Measurements from ENCODE around the gene ZNF8.

- TF ChIP-seq, protein P1, sequence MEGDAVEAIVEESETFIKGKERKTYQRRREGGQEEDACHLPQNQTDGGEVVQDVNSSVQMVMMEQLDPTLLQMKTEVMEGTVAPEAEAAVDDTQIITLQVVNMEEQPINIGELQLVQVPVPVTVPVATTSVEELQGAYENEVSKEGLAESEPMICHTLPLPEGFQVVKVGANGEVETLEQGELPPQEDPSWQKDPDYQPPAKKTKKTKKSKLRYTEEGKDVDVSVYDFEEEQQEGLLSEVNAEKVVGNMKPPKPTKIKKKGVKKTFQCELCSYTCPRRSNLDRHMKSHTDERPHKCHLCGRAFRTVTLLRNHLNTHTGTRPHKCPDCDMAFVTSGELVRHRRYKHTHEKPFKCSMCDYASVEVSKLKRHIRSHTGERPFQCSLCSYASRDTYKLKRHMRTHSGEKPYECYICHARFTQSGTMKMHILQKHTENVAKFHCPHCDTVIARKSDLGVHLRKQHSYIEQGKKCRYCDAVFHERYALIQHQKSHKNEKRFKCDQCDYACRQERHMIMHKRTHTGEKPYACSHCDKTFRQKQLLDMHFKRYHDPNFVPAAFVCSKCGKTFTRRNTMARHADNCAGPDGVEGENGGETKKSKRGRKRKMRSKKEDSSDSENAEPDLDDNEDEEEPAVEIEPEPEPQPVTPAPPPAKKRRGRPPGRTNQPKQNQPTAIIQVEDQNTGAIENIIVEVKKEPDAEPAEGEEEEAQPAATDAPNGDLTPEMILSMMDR (IDR thresholded peaks at IDR 0.05; ENCODE audit: low read length) = no peak
- TF ChIP-seq EZH2 (IDR thresholded peaks at IDR 0.05; ENCODE audit: borderline replicate concordance, low read length) = no peak
Measured at GRCh38 chr19:58315580-58315979, 36.8 kb downstream of the ZNF8 start.

Data from OCI-LY1 (cell line).